ENCODE results near the gene WWC1.
"Not testable (repeated sequence)": the region's sequence is repeated elsewhere in the genome, so short reads cannot be mapped to it uniquely, and the experiment has no call there.

The WWC1 gene

DNA sequence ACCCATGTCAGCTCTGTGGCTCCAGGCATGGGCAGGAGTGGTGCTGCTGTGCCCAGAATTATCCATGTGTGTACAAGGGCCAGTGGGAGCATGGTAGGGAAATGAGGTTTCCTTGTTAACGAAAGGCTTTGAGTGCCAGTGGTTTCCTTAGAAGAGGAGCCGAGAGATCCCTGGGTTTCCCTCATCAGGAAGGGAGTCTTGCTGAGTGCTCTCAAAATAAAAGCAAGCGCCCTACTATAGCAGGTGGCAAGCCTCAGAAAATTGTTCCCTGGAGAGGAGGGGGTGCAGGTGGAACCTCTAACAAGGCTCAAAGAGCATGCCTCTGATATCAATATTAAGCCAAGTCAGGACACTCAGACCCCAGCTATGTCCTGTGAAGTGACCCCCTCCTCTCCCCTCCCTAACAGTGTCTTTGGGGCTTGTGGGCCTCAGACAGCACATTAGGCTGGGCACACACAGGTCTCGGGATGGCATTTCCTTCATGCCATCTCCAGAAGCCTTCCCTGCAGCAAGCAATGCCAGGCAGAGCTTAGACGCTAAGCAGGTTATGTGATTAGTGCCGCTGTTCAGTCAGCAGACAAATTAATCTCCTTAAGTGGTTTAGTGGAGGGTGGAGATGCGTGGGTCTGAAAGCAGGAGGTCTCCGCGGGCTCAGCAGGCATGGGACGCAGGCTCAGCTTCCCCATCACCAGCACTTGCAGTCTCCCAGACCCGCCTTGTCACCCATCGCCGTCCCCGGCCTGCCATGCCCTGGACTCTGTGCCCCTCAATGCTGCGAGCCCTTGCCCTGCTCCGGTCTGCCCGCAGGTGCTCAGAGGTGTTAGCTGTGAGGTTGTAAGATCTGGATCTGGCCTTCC is 134.8 kb downstream of the WWC1 start:
- H3K36me3 ChIP-seq (ENCODE audit: insufficient read depth, low read length) = no peaks in the 10 kb centered on the region
- no peaks in the 10 kb centered on the region for H3K79me2 ChIP-seq (ENCODE audit: control insufficient read depth, insufficient read depth, low read length, unreplicated experiment)
- peaks cover 9% of the 10 kb centered on the region for H3K4me1 ChIP-seq (ENCODE audit: control insufficient read depth, insufficient read depth, low read length, unreplicated experiment)
- H3K27ac ChIP-seq (ENCODE audit: low read depth, low read length) = no peak overlapping the region
- H3K4me3 ChIP-seq (ENCODE audit: low read depth, low read length) = no peak overlapping the region
- H3K27me3 ChIP-seq (ENCODE audit: insufficient read depth, low read length) = no peaks in the 10 kb centered on the region
- H2AFZ ChIP-seq (ENCODE audit: low read length, unreplicated experiment) = no peak overlapping the region

DNA sequence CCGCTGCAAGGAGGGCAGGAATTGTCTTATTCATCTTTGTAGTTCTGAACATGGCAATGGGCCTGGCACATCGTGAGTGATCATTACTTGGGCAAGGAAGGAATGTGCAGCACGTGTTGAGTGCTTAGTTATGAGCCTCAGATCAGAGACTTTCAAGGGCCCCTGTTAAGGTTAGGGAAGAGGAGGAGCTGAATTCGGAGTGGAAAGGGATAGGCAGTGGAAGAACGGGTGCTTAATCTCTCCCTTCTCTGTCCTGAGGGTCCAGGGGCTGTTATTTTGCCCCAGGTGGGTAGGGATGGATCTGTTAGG is 135.4 kb downstream of the WWC1 start:
- H3K4me3 ChIP-seq (ENCODE audit: low read depth, low read length) = no peak overlapping the region
- H3K27ac ChIP-seq (ENCODE audit: low read depth, low read length) = no peak overlapping the region
- H3K79me2 ChIP-seq (ENCODE audit: control insufficient read depth, insufficient read depth, low read length, unreplicated experiment) = no peaks in the 10 kb centered on the region
- H3K4me1 ChIP-seq (ENCODE audit: control insufficient read depth, insufficient read depth, low read length, unreplicated experiment) = peaks cover 9% of the 10 kb centered on the region
- no peaks in the 10 kb centered on the region for H3K36me3 ChIP-seq (ENCODE audit: insufficient read depth, low read length)
- H2AFZ ChIP-seq (ENCODE audit: low read length, unreplicated experiment) = no peak overlapping the region
- no peaks in the 10 kb centered on the region for H3K27me3 ChIP-seq (ENCODE audit: insufficient read depth, low read length)

DNA sequence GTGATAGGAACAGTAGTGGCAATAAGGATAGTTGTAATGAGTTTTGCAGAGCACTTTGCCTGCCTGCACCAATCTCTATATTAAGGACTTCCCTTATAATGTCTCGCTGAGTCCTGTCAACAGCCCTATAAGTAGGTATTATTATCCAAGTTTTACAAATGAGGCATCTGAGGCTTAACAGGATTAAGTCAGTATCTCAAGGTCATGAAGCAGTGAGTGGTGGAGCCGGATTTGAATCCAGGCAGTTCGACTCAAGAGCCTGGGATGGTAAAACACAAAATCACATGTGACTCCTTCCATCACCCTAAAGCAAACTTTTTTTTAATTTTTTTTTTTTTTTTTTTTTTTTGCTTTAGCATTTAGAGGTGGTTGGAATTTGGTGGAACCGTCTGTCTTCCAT is 135.8 kb downstream of the WWC1 start:
- Histone ChIP-seq H2AFZ (ENCODE audit: low read length, unreplicated experiment) (no peak overlapping the region), H3K4me1 (ENCODE audit: control insufficient read depth, insufficient read depth, low read length, unreplicated experiment) (peaks cover 9% of the 10 kb centered on the region), H3K4me3 (ENCODE audit: low read depth, low read length) (no peak overlapping the region), H3K27ac (ENCODE audit: low read depth, low read length) (no peak overlapping the region), H3K27me3 (ENCODE audit: insufficient read depth, low read length) (no peaks in the 10 kb centered on the region), H3K79me2 (ENCODE audit: control insufficient read depth, insufficient read depth, low read length, unreplicated experiment) (no peaks in the 10 kb centered on the region), H3K36me3 (ENCODE audit: insufficient read depth, low read length) (no peaks in the 10 kb centered on the region)

DNA sequence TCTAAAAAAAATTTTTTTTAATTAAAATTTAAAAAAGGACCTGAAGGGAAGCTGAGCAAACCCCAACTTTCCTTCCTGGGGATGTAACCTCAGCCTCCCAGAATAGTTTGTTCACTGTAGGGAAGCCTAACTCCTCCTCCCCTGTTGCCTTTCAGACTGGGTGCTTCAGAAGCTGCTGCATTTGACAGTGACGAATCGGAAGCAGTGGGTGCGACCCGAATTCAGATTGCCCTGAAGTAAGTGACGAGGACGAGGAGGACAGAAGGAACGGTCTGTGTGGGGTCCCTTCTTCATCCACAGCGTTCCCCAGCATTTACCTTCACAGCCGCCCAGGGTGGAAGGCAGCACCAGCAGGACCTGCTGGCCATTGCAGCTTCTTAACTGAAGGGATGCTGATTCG is 137.1 kb downstream of the WWC1 start:
- H3K27me3 ChIP-seq (ENCODE audit: insufficient read depth, low read length) = no peaks in the 10 kb centered on the region
- no peak overlapping the region for H3K4me3 ChIP-seq (ENCODE audit: low read depth, low read length)
- H3K36me3 ChIP-seq (ENCODE audit: insufficient read depth, low read length) = no peaks in the 10 kb centered on the region
- no peaks in the 10 kb centered on the region for H3K79me2 ChIP-seq (ENCODE audit: control insufficient read depth, insufficient read depth, low read length, unreplicated experiment)
- H3K4me1 ChIP-seq (ENCODE audit: control insufficient read depth, insufficient read depth, low read length, unreplicated experiment) = peaks cover 9% of the 10 kb centered on the region
- H3K27ac ChIP-seq (ENCODE audit: low read depth, low read length) = no peak overlapping the region
- H2AFZ ChIP-seq (ENCODE audit: low read length, unreplicated experiment) = no peak overlapping the region

DNA sequence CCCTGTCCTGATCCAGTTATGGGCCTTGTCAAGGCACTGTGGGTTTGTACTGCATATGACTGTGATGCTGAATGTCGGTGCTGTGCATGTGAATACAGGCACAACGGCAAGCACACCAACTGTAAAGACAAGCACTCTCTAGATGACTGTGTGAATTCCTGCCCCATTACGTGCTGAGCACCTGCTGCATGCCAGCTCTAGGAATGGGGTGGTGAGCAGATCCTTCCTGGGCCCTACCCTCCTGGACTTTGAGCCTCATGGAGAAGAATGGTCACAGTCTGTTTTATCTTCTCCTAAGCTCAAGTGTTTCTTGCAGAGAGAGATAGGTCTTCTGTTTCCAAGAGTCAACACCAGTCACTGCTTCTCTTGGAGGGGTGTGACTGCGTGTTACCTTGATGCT is 138.9 kb downstream of the WWC1 start:
- H3K36me3 ChIP-seq (ENCODE audit: insufficient read depth, low read length) = no peaks in the 10 kb centered on the region
- no peak overlapping the region for H2AFZ ChIP-seq (ENCODE audit: low read length, unreplicated experiment)
- no peaks in the 10 kb centered on the region for H3K27me3 ChIP-seq (ENCODE audit: insufficient read depth, low read length)
- H3K79me2 ChIP-seq (ENCODE audit: control insufficient read depth, insufficient read depth, low read length, unreplicated experiment) = no peaks in the 10 kb centered on the region
- no peaks in the 10 kb centered on the region for H3K4me1 ChIP-seq (ENCODE audit: control insufficient read depth, insufficient read depth, low read length, unreplicated experiment)
- no peak overlapping the region for H3K4me3 ChIP-seq (ENCODE audit: low read depth, low read length)
- H3K27ac ChIP-seq (ENCODE audit: low read depth, low read length) = no peak overlapping the region

DNA sequence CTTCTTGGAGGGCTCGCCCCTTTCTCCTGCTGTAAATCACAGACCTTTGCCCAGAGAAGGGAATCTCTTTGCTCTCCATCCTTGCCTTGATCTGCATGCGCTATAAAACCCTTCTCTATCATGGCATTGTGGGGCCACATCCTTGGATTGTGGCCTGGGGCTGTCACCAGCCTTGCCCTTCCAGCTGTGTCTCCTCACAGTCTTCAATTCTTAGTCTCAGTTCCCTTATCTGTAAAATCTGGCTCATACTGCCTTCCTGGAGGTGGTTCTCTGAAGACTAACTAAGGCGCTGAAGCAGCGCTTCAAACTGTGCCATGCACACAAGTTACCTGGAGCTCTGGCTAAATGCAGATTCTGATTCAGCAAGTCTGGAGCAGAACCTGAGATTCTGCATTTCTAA is 141.5 kb downstream of the WWC1 start:
- Histone ChIP-seq H2AFZ (ENCODE audit: low read length, unreplicated experiment) (no peak overlapping the region), H3K36me3 (ENCODE audit: insufficient read depth, low read length) (no peaks in the 10 kb centered on the region), H3K27ac (ENCODE audit: low read depth, low read length) (no peak overlapping the region), H3K4me1 (ENCODE audit: control insufficient read depth, insufficient read depth, low read length, unreplicated experiment) (no peaks in the 10 kb centered on the region), H3K4me3 (ENCODE audit: low read depth, low read length) (no peak overlapping the region), H3K79me2 (ENCODE audit: control insufficient read depth, insufficient read depth, low read length, unreplicated experiment) (no peaks in the 10 kb centered on the region), H3K27me3 (ENCODE audit: insufficient read depth, low read length) (no peaks in the 10 kb centered on the region)

DNA sequence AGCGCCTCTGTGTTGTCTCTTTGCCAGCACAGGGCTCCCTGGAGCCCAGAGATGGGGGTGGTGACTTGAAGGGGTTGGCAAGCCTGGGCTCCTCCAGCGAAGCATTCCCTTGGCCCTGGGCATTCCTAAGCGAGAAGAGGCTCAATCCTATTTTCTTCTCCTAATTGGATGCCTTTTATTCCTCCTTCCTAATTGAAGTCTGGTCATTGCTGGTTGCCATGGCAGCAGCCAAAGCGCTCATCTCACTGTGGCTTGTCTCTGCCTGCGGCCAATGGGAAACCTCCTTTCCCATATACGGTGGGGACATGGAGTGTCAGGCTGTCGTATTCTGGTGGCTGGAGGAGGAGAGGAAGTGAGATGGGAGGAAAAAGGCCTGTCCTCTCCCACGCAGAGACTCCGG is 142.6 kb downstream of the WWC1 start:
- H3K79me2 ChIP-seq (ENCODE audit: control insufficient read depth, insufficient read depth, low read length, unreplicated experiment) = no peaks in the 10 kb centered on the region

DNA sequence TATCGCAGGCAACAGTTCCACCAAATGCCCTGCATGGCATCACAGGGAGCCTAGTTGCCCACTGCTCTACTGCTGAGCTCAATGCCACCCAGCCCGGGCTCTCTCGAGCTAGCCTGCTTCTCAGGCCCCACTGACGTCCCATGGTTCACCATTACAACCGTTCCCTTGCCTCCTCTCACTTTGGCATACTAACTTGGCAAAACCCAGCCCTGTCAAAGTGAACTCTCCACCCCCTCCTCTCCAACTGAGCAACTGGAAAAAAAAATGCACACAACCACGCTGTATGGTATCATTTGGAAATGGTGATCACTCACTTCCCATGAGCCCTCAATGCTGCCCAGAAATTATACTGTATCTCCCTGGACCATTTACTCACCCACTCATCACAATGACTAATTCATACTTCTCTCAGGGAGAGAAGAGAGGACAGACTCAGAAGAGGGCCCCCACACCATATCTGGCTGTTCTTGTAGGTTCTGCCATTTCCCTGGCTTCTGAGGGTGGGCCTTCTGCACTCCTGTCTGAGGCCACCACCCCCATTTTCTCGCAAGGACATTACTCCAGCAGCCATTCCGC is 143.4 kb downstream of the WWC1 start:
- no peaks in the 10 kb centered on the region for H3K36me3 ChIP-seq (ENCODE audit: insufficient read depth, low read length)
- no peaks in the 10 kb centered on the region for H3K4me1 ChIP-seq (ENCODE audit: control insufficient read depth, insufficient read depth, low read length, unreplicated experiment)
- no peak overlapping the region for H2AFZ ChIP-seq (ENCODE audit: low read length, unreplicated experiment)
- no peak overlapping the region for H3K27ac ChIP-seq (ENCODE audit: low read depth, low read length)
- no peaks in the 10 kb centered on the region for H3K79me2 ChIP-seq (ENCODE audit: control insufficient read depth, insufficient read depth, low read length, unreplicated experiment)
- no peak overlapping the region for H3K4me3 ChIP-seq (ENCODE audit: low read depth, low read length)
- H3K27me3 ChIP-seq (ENCODE audit: insufficient read depth, low read length) = no peaks in the 10 kb centered on the region

More for the DNA sequence above, 142.6 kb downstream of the WWC1 start:
- Histone ChIP-seq H3K27ac (ENCODE audit: low read depth, low read length) (no peak overlapping the region), H3K27me3 (ENCODE audit: insufficient read depth, low read length) (no peaks in the 10 kb centered on the region), H3K4me3 (ENCODE audit: low read depth, low read length) (no peak overlapping the region), H3K4me1 (ENCODE audit: control insufficient read depth, insufficient read depth, low read length, unreplicated experiment) (no peaks in the 10 kb centered on the region), H3K36me3 (ENCODE audit: insufficient read depth, low read length) (no peaks in the 10 kb centered on the region), H2AFZ (ENCODE audit: low read length, unreplicated experiment) (no peak overlapping the region)

DNA sequence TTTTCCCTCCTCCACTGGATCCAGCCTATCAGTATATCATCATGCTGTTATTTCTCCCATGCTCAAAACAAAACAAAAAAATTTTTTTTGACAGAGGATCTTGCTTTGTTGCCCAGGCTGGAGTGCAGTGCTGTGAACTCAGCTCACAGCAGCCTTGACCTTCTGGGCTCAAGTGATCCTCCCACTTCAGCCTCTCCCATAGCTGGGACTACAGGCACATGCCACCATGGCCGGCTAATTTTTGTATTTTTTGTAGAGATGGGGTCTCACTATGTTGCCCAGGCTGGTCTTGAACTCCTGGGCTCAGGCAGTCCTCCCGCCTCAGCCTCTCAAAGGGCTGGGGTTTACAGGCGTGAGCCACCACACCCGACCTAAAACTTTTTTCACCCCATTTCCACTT is 143.9 kb downstream of the WWC1 start:
- H3K4me3 ChIP-seq (ENCODE audit: low read depth, low read length); H2AFZ ChIP-seq (ENCODE audit: low read length, unreplicated experiment); H3K27me3 ChIP-seq (ENCODE audit: insufficient read depth, low read length); H3K4me1 ChIP-seq (ENCODE audit: control insufficient read depth, insufficient read depth, low read length, unreplicated experiment); H3K36me3 ChIP-seq (ENCODE audit: insufficient read depth, low read length); H3K27ac ChIP-seq (ENCODE audit: low read depth, low read length); H3K79me2 ChIP-seq (ENCODE audit: control insufficient read depth, insufficient read depth, low read length, unreplicated experiment): not testable (repeated sequence)

DNA sequence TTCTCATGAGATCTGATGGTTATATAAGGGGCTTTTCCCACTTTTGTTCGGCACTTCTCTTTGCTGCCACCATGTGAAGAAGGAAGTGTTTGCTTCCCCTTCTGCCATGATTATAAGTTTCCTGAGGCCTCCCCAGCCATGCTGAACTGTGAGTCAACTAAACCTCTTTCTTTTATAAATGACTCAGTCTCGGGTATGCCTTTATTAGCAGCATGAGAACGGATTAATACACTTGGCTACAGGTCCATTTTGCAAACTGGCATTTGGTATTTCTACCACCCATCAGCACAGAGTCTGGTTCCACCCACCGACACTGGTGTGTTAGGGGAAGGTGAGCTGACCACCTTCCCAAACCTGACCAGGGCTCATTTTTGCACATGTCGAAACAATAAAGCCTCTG is 146.9 kb downstream of the WWC1 start:
- H3K36me3 ChIP-seq (ENCODE audit: insufficient read depth, low read length) = no peaks in the 10 kb centered on the region

DNA sequence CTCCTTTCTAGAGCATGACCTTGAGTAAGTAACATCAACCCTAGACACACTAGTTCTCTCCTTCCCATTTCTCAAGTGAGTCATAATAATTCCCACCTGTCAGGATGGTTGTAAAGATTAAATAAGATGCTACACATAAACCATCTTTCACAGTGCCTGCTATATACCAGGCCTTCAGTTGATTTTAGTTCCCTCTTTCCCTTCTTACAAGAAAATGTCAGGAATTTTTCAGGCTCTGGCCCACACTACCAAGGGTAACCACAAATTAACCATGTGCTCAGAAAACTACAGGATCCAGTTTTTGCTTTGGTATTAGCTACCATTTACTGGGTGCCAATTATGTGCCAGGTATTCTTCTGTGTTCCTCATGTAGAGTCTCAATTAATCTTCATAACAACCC is 152.1 kb downstream of the WWC1 start:
- H3K27ac ChIP-seq (ENCODE audit: low read depth, low read length) = no peak overlapping the region
- H3K79me2 ChIP-seq (ENCODE audit: control insufficient read depth, insufficient read depth, low read length, unreplicated experiment) = no peaks in the 10 kb centered on the region
- no peaks in the 10 kb centered on the region for H3K27me3 ChIP-seq (ENCODE audit: insufficient read depth, low read length)
- no peak overlapping the region for H3K4me3 ChIP-seq (ENCODE audit: low read depth, low read length)
- H2AFZ ChIP-seq (ENCODE audit: low read length, unreplicated experiment) = no peak overlapping the region
- H3K4me1 ChIP-seq (ENCODE audit: control insufficient read depth, insufficient read depth, low read length, unreplicated experiment) = no peaks in the 10 kb centered on the region
- H3K36me3 ChIP-seq (ENCODE audit: insufficient read depth, low read length) = no peaks in the 10 kb centered on the region

More for the DNA sequence above, 146.9 kb downstream of the WWC1 start:
- no peak overlapping the region for H2AFZ ChIP-seq (ENCODE audit: low read length, unreplicated experiment)
- no peak overlapping the region for H3K4me3 ChIP-seq (ENCODE audit: low read depth, low read length)
- no peak overlapping the region for H3K27ac ChIP-seq (ENCODE audit: low read depth, low read length)
- no peaks in the 10 kb centered on the region for H3K4me1 ChIP-seq (ENCODE audit: control insufficient read depth, insufficient read depth, low read length, unreplicated experiment)
- no peaks in the 10 kb centered on the region for H3K27me3 ChIP-seq (ENCODE audit: insufficient read depth, low read length)
- H3K79me2 ChIP-seq (ENCODE audit: control insufficient read depth, insufficient read depth, low read length, unreplicated experiment) = no peaks in the 10 kb centered on the region

Data from ACC112 (cell line).